LNCAP (cell line): ENCODE measurements around the gene RINL.

Experiments used
- TF ChIP-seq, protein P1 (sequence below): fragments of 450-650 bp; IDR thresholded peaks from 2 replicates; pipeline ENCODE4 v1.5.1; 2017; ENCODE audit warnings: mild to moderate bottlenecking

RINL gene

DNA sequence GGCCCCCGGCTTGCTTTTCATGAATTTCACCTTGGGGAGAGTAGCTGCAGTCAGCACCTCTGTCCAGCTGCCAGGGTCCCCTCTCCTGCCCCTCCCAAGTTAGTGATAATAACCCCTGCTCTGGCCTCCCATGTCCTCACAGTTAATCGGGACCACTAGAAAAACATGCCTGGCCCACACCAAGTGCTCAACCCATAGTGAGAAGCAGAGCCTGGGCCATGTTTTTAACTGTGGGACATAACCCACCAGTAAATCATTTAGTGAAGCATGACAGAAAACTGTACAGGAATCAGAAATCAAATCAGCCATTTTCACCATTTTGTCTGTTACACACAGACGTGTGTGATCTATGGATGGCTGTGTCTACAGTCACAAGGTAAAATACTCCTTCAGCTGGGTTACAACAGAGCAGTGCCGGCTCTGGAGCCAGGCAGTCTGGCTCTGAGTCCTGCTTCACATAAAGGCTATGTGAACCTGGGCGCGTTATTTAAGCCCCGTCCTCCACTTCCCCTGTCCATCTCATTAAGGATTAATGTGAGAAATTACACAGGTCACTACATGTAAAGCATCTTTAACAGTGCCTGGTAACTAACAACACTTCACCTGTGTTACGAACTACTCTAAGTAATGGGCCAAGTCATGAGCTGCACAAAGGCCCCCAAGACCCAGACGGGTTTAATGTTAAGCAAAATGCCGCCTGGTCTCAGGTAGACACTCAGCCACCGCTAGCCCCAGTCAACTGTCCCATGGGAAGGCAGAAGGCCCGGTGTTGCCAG, 38.9 kb downstream of the RINL start:
- TF ChIP-seq, protein P1, sequence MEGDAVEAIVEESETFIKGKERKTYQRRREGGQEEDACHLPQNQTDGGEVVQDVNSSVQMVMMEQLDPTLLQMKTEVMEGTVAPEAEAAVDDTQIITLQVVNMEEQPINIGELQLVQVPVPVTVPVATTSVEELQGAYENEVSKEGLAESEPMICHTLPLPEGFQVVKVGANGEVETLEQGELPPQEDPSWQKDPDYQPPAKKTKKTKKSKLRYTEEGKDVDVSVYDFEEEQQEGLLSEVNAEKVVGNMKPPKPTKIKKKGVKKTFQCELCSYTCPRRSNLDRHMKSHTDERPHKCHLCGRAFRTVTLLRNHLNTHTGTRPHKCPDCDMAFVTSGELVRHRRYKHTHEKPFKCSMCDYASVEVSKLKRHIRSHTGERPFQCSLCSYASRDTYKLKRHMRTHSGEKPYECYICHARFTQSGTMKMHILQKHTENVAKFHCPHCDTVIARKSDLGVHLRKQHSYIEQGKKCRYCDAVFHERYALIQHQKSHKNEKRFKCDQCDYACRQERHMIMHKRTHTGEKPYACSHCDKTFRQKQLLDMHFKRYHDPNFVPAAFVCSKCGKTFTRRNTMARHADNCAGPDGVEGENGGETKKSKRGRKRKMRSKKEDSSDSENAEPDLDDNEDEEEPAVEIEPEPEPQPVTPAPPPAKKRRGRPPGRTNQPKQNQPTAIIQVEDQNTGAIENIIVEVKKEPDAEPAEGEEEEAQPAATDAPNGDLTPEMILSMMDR: no peak

DNA sequence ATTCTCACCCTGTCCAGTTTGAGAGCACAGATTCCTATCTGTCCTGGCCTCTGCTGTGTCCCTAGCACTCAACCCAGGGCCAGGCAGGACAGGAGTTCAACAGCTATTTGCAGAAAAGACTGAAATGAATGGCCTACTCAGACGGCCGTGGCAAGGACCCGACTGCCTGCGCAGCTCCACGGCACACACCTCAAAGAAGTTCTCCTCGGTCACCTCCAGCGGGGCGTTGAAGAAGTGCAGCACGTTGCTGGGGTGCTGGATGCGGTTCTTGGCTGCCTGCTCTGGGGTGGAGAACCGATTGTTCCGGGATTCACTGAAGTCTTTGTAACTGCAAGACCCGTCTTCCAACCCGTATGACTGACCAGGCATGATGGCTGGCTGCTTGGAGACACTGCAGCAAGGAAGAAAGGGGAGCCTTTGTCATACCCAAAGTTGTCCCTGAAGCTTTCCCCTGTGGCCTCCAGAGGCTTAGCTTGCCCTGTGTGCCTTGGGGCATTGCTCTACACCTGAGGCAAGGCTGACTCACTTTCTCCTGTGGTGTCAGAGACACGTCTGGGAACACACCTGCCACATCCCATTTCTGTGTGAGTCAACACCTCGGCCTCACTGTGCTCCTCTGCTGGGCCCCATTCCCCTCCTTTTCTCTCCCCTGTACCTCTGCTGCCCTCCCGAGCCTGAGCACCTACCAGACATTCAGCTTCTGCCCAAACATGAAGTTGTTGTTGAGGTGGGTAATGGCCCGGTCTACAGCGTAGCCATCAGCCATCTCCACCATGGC, 39.7 kb downstream of the RINL start:
- TF ChIP-seq, protein P1: no peak

DNA sequence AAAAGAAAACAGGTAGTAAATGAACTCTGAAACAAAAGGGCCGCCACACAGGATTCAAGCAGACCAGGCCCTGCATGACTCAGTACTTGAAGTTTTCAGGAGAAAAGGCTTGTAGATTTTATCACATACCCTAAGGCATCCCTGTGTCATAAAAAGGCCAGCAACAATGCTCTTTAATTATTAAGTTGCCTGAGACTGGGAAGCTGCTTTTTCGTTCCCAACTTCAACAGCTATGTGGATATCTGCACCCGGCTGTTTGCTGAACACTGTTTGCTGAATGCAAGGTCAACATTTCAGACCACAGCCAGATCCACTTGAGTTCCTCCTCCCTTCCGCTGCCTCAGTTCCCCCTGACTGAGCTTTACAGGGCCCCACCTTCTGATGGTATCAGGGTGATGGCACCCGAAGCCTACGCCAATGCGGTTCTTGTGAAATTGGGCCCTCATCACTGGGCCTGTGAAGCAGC, 40.4 kb downstream of the RINL start:
- TF ChIP-seq, protein P1: no peak

DNA sequence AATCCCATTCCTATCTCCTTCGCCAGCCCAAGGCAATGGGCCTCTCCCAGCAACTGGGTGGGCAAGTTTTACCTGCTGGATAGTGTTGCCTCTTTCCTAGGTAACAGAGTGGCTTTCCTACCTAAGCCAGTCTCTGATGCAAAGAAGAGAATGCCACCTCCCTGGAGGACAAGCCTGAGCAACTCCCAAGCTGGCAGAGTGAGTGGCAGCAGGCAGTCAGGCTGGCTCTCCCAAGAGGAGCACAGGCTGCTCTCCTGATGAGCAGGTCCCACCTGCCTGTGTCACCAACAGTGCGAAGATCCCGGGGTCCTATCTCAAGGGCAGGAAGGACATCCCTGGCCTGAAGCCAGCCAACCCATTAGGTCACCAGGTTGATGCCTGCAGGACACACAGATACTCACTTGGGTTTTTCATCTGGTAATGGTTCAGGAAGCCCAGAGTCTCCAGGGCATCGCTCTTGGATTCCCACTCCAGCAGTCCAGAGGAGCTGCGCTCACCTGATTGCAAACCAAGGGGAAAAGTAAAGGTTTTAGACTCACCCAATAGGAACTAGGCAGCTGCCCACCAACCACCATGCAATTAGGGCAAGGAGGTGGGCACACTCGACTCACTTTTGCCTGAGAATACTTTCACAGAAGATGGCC, 41.0 kb downstream of the RINL start:
- TF ChIP-seq, protein P1: no peak

DNA sequence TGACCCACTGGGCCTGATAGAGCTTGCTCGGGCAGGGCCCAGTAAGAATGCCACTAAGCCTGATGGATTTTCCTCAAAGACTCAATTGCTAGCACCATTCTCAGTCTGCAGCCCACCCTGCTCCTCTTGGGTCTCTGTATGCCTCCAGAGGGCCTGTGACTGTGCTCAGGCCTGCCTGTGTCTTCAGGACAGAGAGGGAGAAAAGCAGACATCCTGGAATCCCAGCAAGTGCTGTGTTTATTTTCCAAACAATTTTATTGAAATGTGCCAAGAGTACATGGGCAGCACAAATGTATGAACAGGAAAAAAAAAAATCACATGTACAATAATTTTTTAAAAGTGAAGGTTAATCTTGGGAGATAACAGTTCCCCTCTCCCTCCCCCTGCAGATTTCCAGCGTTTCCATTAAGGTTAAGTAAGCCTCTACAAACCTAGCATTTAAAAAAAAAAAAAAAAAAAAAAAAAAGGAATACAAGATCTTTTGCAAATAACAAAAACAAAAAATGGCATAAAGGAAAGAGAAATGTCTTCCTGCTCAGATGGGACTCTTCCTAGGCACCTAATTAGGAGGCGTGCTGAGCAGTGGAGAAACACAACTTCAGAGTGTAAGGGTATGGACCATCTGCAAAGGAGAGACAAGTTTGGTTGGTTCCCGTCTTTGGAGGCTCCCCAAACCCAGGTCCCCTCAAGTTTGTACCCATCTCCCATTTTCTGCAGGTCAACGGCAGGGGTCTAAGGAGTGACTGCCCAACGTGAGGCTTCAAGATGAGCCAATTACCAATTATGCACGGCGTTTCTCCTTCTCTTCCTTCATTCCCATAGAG, 41.7 kb downstream of the RINL start:
- TF ChIP-seq, protein P1: no peak

DNA sequence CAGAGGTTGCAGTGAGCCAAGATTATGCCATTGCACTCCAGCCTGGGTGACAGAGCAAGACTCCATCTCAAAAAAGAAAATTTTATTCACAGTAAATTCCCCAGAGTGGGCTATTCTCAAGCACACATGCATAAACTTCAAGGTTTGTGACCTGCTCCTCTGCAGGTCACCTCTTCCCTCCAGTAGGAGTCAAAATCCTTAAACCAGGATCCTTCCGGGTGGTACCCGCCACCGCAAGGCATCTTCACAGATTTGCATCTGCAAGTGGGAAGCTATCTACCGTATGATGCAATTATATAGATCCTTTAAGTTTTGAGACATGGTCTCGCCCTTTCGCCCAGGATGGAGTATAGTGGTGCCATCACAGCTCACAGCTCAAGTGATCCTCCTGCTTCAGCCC, 43.5 kb downstream of the RINL start:
- TF ChIP-seq, protein P1: no peak

DNA sequence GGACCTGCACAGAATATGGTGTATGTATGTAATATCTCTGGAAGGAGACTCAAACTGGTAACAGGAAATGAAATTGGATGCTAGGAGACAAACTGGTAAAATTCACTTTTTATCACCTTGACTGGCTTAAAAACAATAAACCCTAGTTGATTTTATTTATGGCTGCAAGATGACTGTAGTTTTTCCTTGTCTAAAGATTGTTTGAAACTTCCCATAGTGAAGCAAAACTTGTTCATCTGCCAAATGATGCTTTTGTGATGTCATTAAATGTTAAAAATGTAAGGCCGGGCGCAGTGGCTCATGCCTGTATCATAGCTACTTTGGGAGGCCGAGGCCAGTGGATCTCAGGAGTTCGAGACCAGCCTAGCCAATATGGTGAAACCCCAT, 44.0 kb downstream of the RINL start:
- TF ChIP-seq, protein P1: no peak
